H1 (cell line): Measurements from ENCODE around the gene FLT3. TPM values are rescaled to one million over a fixed set of nuclear protein-coding genes. Genes with fewer than 3 reads are reported as not detected.

Experiments used
- CTCF ChIA-PET: fragments of 300-600 bp; sonication (Branson Sonifier 250); formaldehyde crosslinking; loops from one replicate; lab custom pipeline; 2021; ENCODE audit not compliant: partially characterized antibody; lab: Charles Lee
- POLR2A ChIA-PET: fragments of 300-600 bp; sonication (Branson Sonifier 250); formaldehyde crosslinking; loops from one replicate; lab custom pipeline; 2021; ENCODE audit warnings: inconsistent platforms; ENCODE audit not compliant: partially characterized antibody; lab: Charles Lee
- DNase-seq, 2 experiments: peaks; one replicate each; pipeline versions ENCODE4 v3.0.0 to v3.0.0-alpha.2; 2010 to 2022; ENCODE audit warnings: low spot score in 2 of 2, low read depth in 1 of 2, mixed read lengths in 1 of 2
- FAIRE-seq: peaks from 2 replicates; lab custom pipeline; 2011; peaks lifted over from hg19 to GRCh38; lab: Jason Lieb, UNC
- H2AFZ ChIP-seq: 2 replicates; pipeline ENCODE4 v1.8.1; 2012; ENCODE audit warnings: low read length, inconsistent platforms
- H2AK5ac ChIP-seq: 2 replicates; pipeline ENCODE4 v1.6.1; 2013; ENCODE audit warnings: low read depth, low read length
- H2BK120ac ChIP-seq: replicated peaks from 2 replicates; pipeline ENCODE3; 2013; ENCODE audit warnings: low read depth, low read length, inconsistent platforms
- H2BK12ac ChIP-seq: 2 replicates; pipeline ENCODE4 v1.6.1; 2013; ENCODE audit warnings: low read depth, low read length
- H2BK15ac ChIP-seq: 2 replicates; pipeline ENCODE4 v1.6.1; 2013; ENCODE audit warnings: low read length
- H2BK20ac ChIP-seq: 2 replicates; pipeline ENCODE4 v1.6.1; 2013; ENCODE audit warnings: low read length
- H2BK5ac ChIP-seq: 2 replicates; pipeline ENCODE4 v1.6.1; 2013; ENCODE audit warnings: low read depth, low read length
- H3K14ac ChIP-seq: 2 replicates; pipeline ENCODE4 v1.6.1; 2013; ENCODE audit warnings: inconsistent platforms; ENCODE audit not compliant: insufficient read length
- H3K18ac ChIP-seq: 2 replicates; pipeline ENCODE4 v1.6.1; 2013; ENCODE audit warnings: low read length; ENCODE audit errors: extremely low read depth
- H3K23ac ChIP-seq: 2 replicates; pipeline ENCODE4 v1.6.1; 2013; ENCODE audit warnings: inconsistent platforms; ENCODE audit not compliant: insufficient read length
- H3K23me2 ChIP-seq: 2 replicates; pipeline ENCODE4 v1.6.1; 2013; ENCODE audit warnings: low read depth, low read length
- H3K27ac ChIP-seq: 2 replicates; pipeline ENCODE4 v1.6.1; 2011; ENCODE audit warnings: low read depth, low read length, inconsistent platforms
- H3K27me3 ChIP-seq, 4 experiments: replicated peaks in 1 of 4; 1 replicate in 1 of 4; 2 replicates in 3 of 4; pipeline versions ENCODE4 v1.6.1 to v1.8.1; 2011 to 2013; ENCODE audit warnings: low read length in 3 of 4, mild to moderate bottlenecking in 3 of 4, inconsistent platforms in 2 of 4, mixed read lengths in 2 of 4, moderate library complexity in 1 of 4; ENCODE audit not compliant: control insufficient read depth in 3 of 4, insufficient read depth in 3 of 4; ENCODE audit errors: extremely low read depth in 1 of 4
- H3K36me3 ChIP-seq, 4 experiments: 2 replicates each; pipeline versions ENCODE4 v1.6.1 to v1.8.1; 2011 to 2013; ENCODE audit warnings: mild to moderate bottlenecking in 4 of 4, low read length in 3 of 4, moderate library complexity in 2 of 4, control low read depth in 1 of 4, inconsistent platforms in 1 of 4; ENCODE audit not compliant: insufficient read depth in 4 of 4, control insufficient read depth in 2 of 4
- H3K4ac ChIP-seq: replicated peaks from 2 replicates; pipeline ENCODE3; 2013; ENCODE audit warnings: low read length, low read depth, mixed read lengths, inconsistent platforms; ENCODE audit not compliant: insufficient read length
- H3K4me1 ChIP-seq, 4 experiments: replicated peaks in 1 of 4; 1 replicate in 1 of 4; 2 replicates in 3 of 4; pipeline versions ENCODE4 v1.6.1 to v1.8.1; 2011 to 2013; ENCODE audit warnings: low read length in 3 of 4, inconsistent platforms in 2 of 4, mixed read lengths in 1 of 4; ENCODE audit not compliant: insufficient read depth in 4 of 4, control insufficient read depth in 3 of 4
- H3K4me2 ChIP-seq, 2 experiments: 2 replicates each; pipeline versions ENCODE4 v1.6.1 to v1.8.1; 2011 to 2013; ENCODE audit warnings: low read depth in 2 of 2, low read length in 2 of 2, control low read depth in 1 of 2, inconsistent platforms in 1 of 2, mild to moderate bottlenecking in 1 of 2; ENCODE audit not compliant: insufficient read depth in 1 of 2
- H3K4me3 ChIP-seq, 4 experiments: fragments of 200-600, 300-600 bp in 1 of 4; sonication (generic), shearing (Covaris generic), sonication (Bioruptor Twin) in 1 of 4; 2 replicates each; pipeline versions ENCODE4 v1.5.1 to v1.8.1; 2011 to 2016; ENCODE audit warnings: low read length in 4 of 4, low read depth in 3 of 4, control low read depth in 2 of 4, inconsistent platforms in 2 of 4, mild to moderate bottlenecking in 2 of 4, mixed read lengths in 1 of 4, moderate library complexity in 1 of 4; ENCODE audit not compliant: insufficient read depth in 2 of 4; ENCODE audit errors: extremely low read depth in 1 of 4
- H3K56ac ChIP-seq: replicated peaks from 2 replicates; pipeline ENCODE3; 2013; ENCODE audit warnings: low read depth, mild to moderate bottlenecking, mixed read lengths, low read length, inconsistent platforms; ENCODE audit not compliant: insufficient read length
- H3K79me1 ChIP-seq: 2 replicates; pipeline ENCODE4 v1.6.1; 2013; ENCODE audit warnings: low read depth, low read length, control low read depth
- H3K79me2 ChIP-seq, 2 experiments: 2 replicates each; pipeline versions ENCODE4 v1.6.1 to v1.8.1; 2012 to 2013; ENCODE audit warnings: low read length in 2 of 2, mild to moderate bottlenecking in 2 of 2, inconsistent platforms in 1 of 2; ENCODE audit not compliant: insufficient read depth in 2 of 2, control insufficient read depth in 1 of 2
- H3K9ac ChIP-seq, 4 experiments: replicated peaks in 1 of 4; 1 replicate in 1 of 4; 2 replicates in 3 of 4; pipeline versions ENCODE4 v1.6.1 to v1.8.1; 2011 to 2013; ENCODE audit warnings: low read depth in 3 of 4, low read length in 3 of 4, control low read depth in 2 of 4, mild to moderate bottlenecking in 2 of 4, moderate library complexity in 2 of 4, inconsistent platforms in 1 of 4; ENCODE audit errors: extremely low read depth in 1 of 4
- H3K9me3 ChIP-seq, 2 experiments: 2 replicates each; pipeline versions ENCODE4 v1.6.1 to v1.8.1; 2012 to 2013; ENCODE audit warnings: mild to moderate bottlenecking in 2 of 2, moderate library complexity in 2 of 2, control low read depth in 1 of 2, inconsistent platforms in 1 of 2, low read depth in 1 of 2, low read length in 1 of 2, mixed read lengths in 1 of 2; ENCODE audit not compliant: insufficient read depth in 2 of 2
- H4K20me1 ChIP-seq, 2 experiments: replicated peaks in 1 of 2; 2 replicates each; pipeline versions ENCODE3 to v1.8.1; 2011 to 2013; ENCODE audit warnings: inconsistent platforms in 2 of 2, low read length in 2 of 2, mild to moderate bottlenecking in 1 of 2; ENCODE audit not compliant: insufficient read depth in 2 of 2, control insufficient read depth in 1 of 2
- H4K5ac ChIP-seq: 2 replicates; pipeline ENCODE4 v1.6.1; 2013; ENCODE audit warnings: low read length, low read depth, mixed read lengths, inconsistent platforms; ENCODE audit not compliant: insufficient read length
- H4K8ac ChIP-seq: 2 replicates; pipeline ENCODE4 v1.8.0; 2013; ENCODE audit warnings: mild to moderate bottlenecking, moderate library complexity, low read length, inconsistent platforms; ENCODE audit not compliant: insufficient read depth; ENCODE audit errors: extremely low read depth
- H4K91ac ChIP-seq: replicated peaks from 2 replicates; pipeline ENCODE3; 2013; ENCODE audit warnings: low read length, mixed read lengths, inconsistent platforms; ENCODE audit not compliant: insufficient read length
- CBX5 ChIP-seq: fragments of 300-800, 300-1000 bp; sonication (generic); IDR thresholded peaks from 2 replicates; pipeline ENCODE4 v1.7.1; 2016; ENCODE audit warnings: antibody characterized with exemption, low read length, low read depth
- CHD2 ChIP-seq: IDR thresholded peaks from 2 replicates; pipeline ENCODE4 v1.6.1; 2012; ENCODE audit warnings: low read length, improper control_type of control experiment
- CTBP2 ChIP-seq: IDR thresholded peaks from 2 replicates; pipeline ENCODE4 v1.7.0; 2011; ENCODE audit warnings: borderline replicate concordance, mild to moderate bottlenecking, moderate library complexity, mixed read lengths, low read length; ENCODE audit not compliant: insufficient read depth, insufficient read length
- HDAC2 ChIP-seq, 2 experiments: fragments of 300-600 bp in 1 of 2; sonication (generic) in 1 of 2; IDR thresholded peaks; 2 replicates each; pipeline ENCODE4 v1.6.1; 2011 to 2012; ENCODE audit warnings: low read depth in 2 of 2, low read length in 2 of 2, mild to moderate bottlenecking in 2 of 2, moderate library complexity in 2 of 2, borderline replicate concordance in 1 of 2, inconsistent platforms in 1 of 2
- KDM4A ChIP-seq: IDR thresholded peaks from one replicate; pipeline ENCODE4 v1.7.1; 2012; ENCODE audit warnings: low read depth, mild to moderate bottlenecking, moderate library complexity, low read length, inconsistent platforms; ENCODE audit not compliant: severe bottlenecking
- NRF1 ChIP-seq: IDR thresholded peaks from 2 replicates; pipeline ENCODE4 v1.6.1; 2011; ENCODE audit warnings: mild to moderate bottlenecking, low read depth, low read length, improper control_type of control experiment
- RBBP5 ChIP-seq: IDR thresholded peaks from 2 replicates; pipeline ENCODE4 v1.7.1; 2012; ENCODE audit warnings: low read depth, mild to moderate bottlenecking, inconsistent platforms, low read length, moderate library complexity, borderline replicate concordance
- SAP30 ChIP-seq: fragments of 300-600 bp; sonication (generic); IDR thresholded peaks from 2 replicates; pipeline ENCODE4 v1.7.1; 2012; ENCODE audit warnings: low read length, moderate library complexity, mild to moderate bottlenecking, inconsistent platforms; ENCODE audit not compliant: insufficient read depth, insufficient replicate concordance
- SIX5 ChIP-seq: IDR thresholded peaks from 2 replicates; pipeline ENCODE4 v1.6.1; 2011; ENCODE audit warnings: mild to moderate bottlenecking, low read depth, low read length
- ZNF274 ChIP-seq: IDR thresholded peaks from 2 replicates; pipeline ENCODE4 v1.7.0; 2012; ENCODE audit warnings: low read length, borderline replicate concordance; ENCODE audit errors: extremely low read depth
- WGBS, 2 experiments: shearing (Covaris generic) in 1 of 2; methylation state at CpG; one replicate each; pipeline versions ENCODE4 v1.1.6 to v1.1.7; 2013 to 2015; ENCODE audit warnings: low lambda C conversion rate in 2 of 2, mixed read lengths in 2 of 2, inconsistent platforms in 1 of 2, low coverage in 1 of 2, missing lambda C conversion rate in 1 of 2; ENCODE audit not compliant: insufficient replicate concordance in 2 of 2, insufficient coverage in 1 of 2, insufficient read length in 1 of 2; ENCODE audit errors: extremely low coverage in 1 of 2, missing lambda C conversion rate in 1 of 2; 5-methylcytosine and 5-hydroxymethylcytosine counted together
- polyA plus RNA-seq, 7 experiments: library from polyadenylated mRNA; depleted of rRNA in 3 of 7; stranded (reverse) in 5 of 7; unstranded in 2 of 7; fragments of >200 nt in 5 of 7; fragments of 200-250 nt in 2 of 7; gene quantifications; 1 replicate in 5 of 7; 2 replicates in 1 of 7; 4 replicates in 1 of 7; pipeline versions ENCODE4 v1.2.1 to v1.2.3, GENCODE V29; 2011 to 2013; ENCODE audit warnings: missing spikeins in 2 of 7, mixed read lengths in 2 of 7
- total RNA-seq: library from RNA; stranded (reverse); fragmentation: NEBNext Ultra II Directional; extraction: Animal tissue kit (Norgen Biotek cat#: 25700); gene quantifications from 2 replicates; pipeline ENCODE4 v1.2.1, GENCODE V29; 2021

FLT3 gene
- total and polyA plus RNA-seq, 2 of the 8 experiments (the other 6 are each of a cell fraction or from before 2014, with no cell fraction given), result 0.44 to 0.71 TPM

- H4K5ac ChIP-seq, result no peak overlapping the region
- FAIRE-seq, result no peak
- TF ChIP-seq SIX5 (no peak), NRF1 (no peak), RBBP5 (no peak), ZNF274 (no peak), CBX5 (no peak), SAP30 (no peak), KDM4A (no peak), CTBP2 (no peak), CHD2 (no peak), HDAC2 (IDR thresholded peaks at IDR 0.05; ENCODE audit: borderline replicate concordance in 1 of 2, low read depth in 2 of 2, low read length in 2 of 2) (no peak)
These were observed 29.0 kb downstream of the FLT3 start for GRCh38 chr13:28071424-28071823.

More at GRCh38 chr13:28071424-28071823, 29.0 kb downstream of the FLT3 start:
- Histone ChIP-seq H2BK12ac (no peak overlapping the region), H2BK15ac (no peak overlapping the region), H3K4ac (no peak overlapping the region), H4K91ac (no peak overlapping the region), H3K27me3 (no peaks in the 10 kb centered on the region), H3K79me1 (no peaks in the 10 kb centered on the region), H3K23me2 (no peaks in the 10 kb centered on the region), H4K20me1 (no peaks in the 10 kb centered on the region), H3K27ac (no peak overlapping the region), H3K18ac (no peak overlapping the region), H2AK5ac (no peak overlapping the region), H3K14ac (no peak overlapping the region), H3K4me3 (no peak overlapping the region), H3K23ac (no peak overlapping the region), H2BK120ac (no peak overlapping the region), H3K56ac (no peak overlapping the region), H2BK5ac (no peak overlapping the region), H3K9ac (no peak overlapping the region), H3K9me3 (no peaks in the 10 kb centered on the region), H3K79me2 (no peaks in the 10 kb centered on the region), H3K4me2 (no peak overlapping the region), H3K36me3 (no peaks in the 10 kb centered on the region), H2AFZ (no peak overlapping the region), H4K8ac (no peak overlapping the region), H2BK20ac (no peak overlapping the region), H3K4me1 (no peaks in the 10 kb centered on the region)
- WGBS, 2 experiments, result 96% methylated on average over 4 of the region's 4 CpGs; no CpG with 5 or more reads in 1 of the 2 experiments
- ChIA-PET POLR2A (no interaction called here), CTCF (no interaction called here)
- DNase-seq, result no peak
